PC-9 (cell line): ENCODE data around the gene SETX. TPM values are rescaled to one million over a fixed set of nuclear protein-coding genes. Genes with fewer than 3 reads are reported as not detected.

ENCODE experiments used
- BruUV-seq: library from RNA; stranded (reverse); fragments of 400-500 nt; replicated peaks from 2 replicates; lab custom pipeline; 2021; lab: Mats Ljungman, UMichigan
- CTCF ChIA-PET: fragments of 300-600 bp; sonication (Branson Sonifier 250); formaldehyde crosslinking; loops from one replicate; lab custom pipeline; 2022; ENCODE audit warnings: antibody characterized with exemption; lab: Charles Lee
- POLR2A ChIA-PET: fragments of 300-600 bp; sonication (Branson Sonifier 250); formaldehyde crosslinking; loops from one replicate; lab custom pipeline; 2022; ENCODE audit warnings: antibody characterized with exemption; ENCODE audit not compliant: unreplicated experiment; lab: Charles Lee
- DNase-seq, 2 experiments: peaks; one replicate each; pipeline versions ENCODE4 v3.0.0 to v3.0.0-alpha.2; 2015 to 2022; ENCODE audit warnings: mixed read lengths in 1 of 2
- H2AFZ ChIP-seq: fragments of 200-600 bp; sonication (generic); 2 replicates; pipeline ENCODE4 v1.8.1; 2017; ENCODE audit warnings: antibody characterized with exemption
- H3F3A ChIP-seq: fragments of 200-600 bp; sonication (generic); 2 replicates; pipeline ENCODE4 v1.8.1; 2017; ENCODE audit warnings: antibody characterized with exemption, mild to moderate bottlenecking, low read depth; ENCODE audit not compliant: insufficient read depth
- H3K27ac ChIP-seq: fragments of 200-600 bp; sonication (generic); 2 replicates; pipeline ENCODE4 v1.6.1; 2016; ENCODE audit warnings: mixed run types
- H3K27me3 ChIP-seq: fragments of 200-600 bp; sonication (generic); 2 replicates; pipeline ENCODE4 v1.6.1; 2016; ENCODE audit warnings: low read depth, mixed run types; ENCODE audit not compliant: insufficient read depth
- H3K36me3 ChIP-seq: fragments of 200-600 bp; sonication (generic); 2 replicates; pipeline ENCODE4 v1.6.1; 2016; ENCODE audit warnings: low read depth, mixed run types
- H3K4me1 ChIP-seq: fragments of 200-600 bp; sonication (generic); replicated peaks from 2 replicates; pipeline ENCODE4 v1.6.1; 2016; ENCODE audit warnings: mixed run types; ENCODE audit not compliant: insufficient read depth
- H3K4me2 ChIP-seq: fragments of 200-600 bp; sonication (generic); 2 replicates; pipeline ENCODE4 v1.6.1; 2017; ENCODE audit warnings: mixed run types
- H3K4me3 ChIP-seq: fragments of 200-600 bp; sonication (generic); 2 replicates; pipeline ENCODE4 v1.6.1; 2016; ENCODE audit warnings: mixed run types
- H3K79me2 ChIP-seq: fragments of 200-600 bp; sonication (generic); 2 replicates; pipeline ENCODE4 v1.6.1; 2017; ENCODE audit warnings: low read depth, mixed run types
- H3K9me2 ChIP-seq: fragments of 200-600 bp; sonication (generic); 2 replicates; pipeline ENCODE4 v1.8.1; 2017; ENCODE audit warnings: mild to moderate bottlenecking; ENCODE audit not compliant: insufficient read depth
- H3K9me3 ChIP-seq: fragments of 200-600 bp; sonication (generic); 2 replicates; pipeline ENCODE4 v1.8.1; 2016; ENCODE audit warnings: low read depth; ENCODE audit not compliant: insufficient read depth
- H4K20me1 ChIP-seq: fragments of 200-600 bp; sonication (generic); 2 replicates; pipeline ENCODE4 v1.8.1; 2017; ENCODE audit not compliant: insufficient read depth
- EZH2 ChIP-seq: fragments of 200-600 bp; sonication (generic); IDR thresholded peaks from 2 replicates; pipeline ENCODE4 v1.8.0; 2017; ENCODE audit warnings: antibody characterized with exemption, low read depth
- intact Hi-C: fragments of 100-400 bp; cut with micrococcal nuclease; formaldehyde crosslinking; loops from one replicate; pipeline ENCODE4 v1.10.0; 2022; ENCODE audit not compliant: unreplicated experiment
- total RNA-seq: library from RNA; stranded (reverse); gene quantifications from 2 replicates; pipeline ENCODE4 v1.2.3, GENCODE V29; 2021
- TF ChIP-seq, protein P1 (sequence below): fragments of 200-600 bp; sonication (generic); conservative IDR thresholded peaks from 2 replicates; pipeline ENCODE4 v1.6.1; 2017; ENCODE audit warnings: mixed run types, antibody characterized with exemption, mild to moderate bottlenecking, moderate library complexity

SETX gene
- total RNA-seq, 1 experiment from 2014 or later = 23.5 TPM

DNA sequence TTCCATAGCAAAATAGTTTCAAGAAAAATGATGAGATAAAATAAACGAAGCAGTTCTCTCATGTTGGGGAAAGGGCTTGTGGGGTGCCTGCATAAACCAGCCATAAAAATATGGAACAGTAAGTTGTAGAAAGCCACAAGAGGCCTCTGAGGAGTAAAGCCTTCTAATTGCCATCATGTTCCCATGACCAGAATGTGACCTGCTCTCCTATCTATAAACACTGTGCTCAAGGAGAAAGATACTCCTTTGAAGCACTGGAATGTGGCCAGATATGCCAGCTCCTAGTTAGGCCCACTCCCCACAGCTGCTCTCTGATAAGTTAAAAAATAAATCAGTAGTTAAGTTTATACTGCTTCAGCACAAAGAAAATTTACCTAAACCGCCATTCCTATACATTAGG, 65.8 kb downstream of the SETX start:
- no peak overlapping the region for H3K4me2 ChIP-seq

DNA sequence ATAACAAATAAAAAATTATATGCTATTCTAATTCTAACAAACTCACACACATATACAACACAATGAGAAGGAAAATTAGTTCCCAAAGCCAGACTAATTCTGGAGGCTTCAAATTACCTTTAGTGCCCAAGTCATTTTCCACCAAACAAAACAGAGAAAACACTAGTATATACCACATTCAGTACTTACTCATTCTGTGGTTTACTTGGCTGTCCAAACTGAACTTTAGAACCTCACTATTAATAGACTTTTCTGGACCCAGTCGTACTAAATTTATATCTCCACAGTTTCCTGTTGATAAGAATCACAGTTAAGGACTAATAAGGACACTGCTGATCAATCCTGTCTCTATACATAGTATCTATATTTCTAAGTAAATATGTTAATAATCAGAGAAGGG, 66.4 kb downstream of the SETX start:
- no peak overlapping the region for H3K4me3 ChIP-seq
- H3K9me2 ChIP-seq = no peaks in the 10 kb centered on the region
- peaks cover 16% of the 10 kb centered on the region; the same call in 1 of the 2 replicates for H3K36me3 ChIP-seq
- H2AFZ ChIP-seq = no peak overlapping the region
- H3K27me3 ChIP-seq = no peaks in the 10 kb centered on the region
- intact Hi-C loops = no loop called here
- DNase-seq = no peak
- H3K27ac ChIP-seq = no peak overlapping the region
- no peak for TF ChIP-seq EZH2
- TF ChIP-seq, protein P1, sequence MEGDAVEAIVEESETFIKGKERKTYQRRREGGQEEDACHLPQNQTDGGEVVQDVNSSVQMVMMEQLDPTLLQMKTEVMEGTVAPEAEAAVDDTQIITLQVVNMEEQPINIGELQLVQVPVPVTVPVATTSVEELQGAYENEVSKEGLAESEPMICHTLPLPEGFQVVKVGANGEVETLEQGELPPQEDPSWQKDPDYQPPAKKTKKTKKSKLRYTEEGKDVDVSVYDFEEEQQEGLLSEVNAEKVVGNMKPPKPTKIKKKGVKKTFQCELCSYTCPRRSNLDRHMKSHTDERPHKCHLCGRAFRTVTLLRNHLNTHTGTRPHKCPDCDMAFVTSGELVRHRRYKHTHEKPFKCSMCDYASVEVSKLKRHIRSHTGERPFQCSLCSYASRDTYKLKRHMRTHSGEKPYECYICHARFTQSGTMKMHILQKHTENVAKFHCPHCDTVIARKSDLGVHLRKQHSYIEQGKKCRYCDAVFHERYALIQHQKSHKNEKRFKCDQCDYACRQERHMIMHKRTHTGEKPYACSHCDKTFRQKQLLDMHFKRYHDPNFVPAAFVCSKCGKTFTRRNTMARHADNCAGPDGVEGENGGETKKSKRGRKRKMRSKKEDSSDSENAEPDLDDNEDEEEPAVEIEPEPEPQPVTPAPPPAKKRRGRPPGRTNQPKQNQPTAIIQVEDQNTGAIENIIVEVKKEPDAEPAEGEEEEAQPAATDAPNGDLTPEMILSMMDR = no peak
- no peaks in the 10 kb centered on the region for H3K9me3 ChIP-seq
- no peak overlapping the region for H3K4me2 ChIP-seq
- CTCF ChIA-PET = no interaction called here
- no peaks in the 10 kb centered on the region for H3K79me2 ChIP-seq
- 0 out of 2 replicates have a peak, but pooled peaks cover 4% of the 10 kb centered on the region for H3F3A ChIP-seq
- 0 out of 2 replicates have a peak, but pooled peaks cover 3% of the 10 kb centered on the region for H4K20me1 ChIP-seq
- POLR2A ChIA-PET = no interaction called here
- BruUV-seq = no TSS peak
- no peaks in the 10 kb centered on the region for H3K4me1 ChIP-seq

More for the DNA sequence above, 65.8 kb downstream of the SETX start:
- Histone ChIP-seq H3K27ac (no peak overlapping the region), H3K9me2 (no peaks in the 10 kb centered on the region), H3K9me3 (no peaks in the 10 kb centered on the region), H3K27me3 (no peaks in the 10 kb centered on the region), H4K20me1 (0 out of 2 replicates have a peak, but pooled peaks cover 3% of the 10 kb centered on the region), H3K4me3 (no peak overlapping the region), H3F3A (0 out of 2 replicates have a peak, but pooled peaks cover 4% of the 10 kb centered on the region), H2AFZ (no peak overlapping the region), H3K36me3 (peaks cover 16% of the 10 kb centered on the region; the same call in 1 of the 2 replicates), H3K79me2 (no peaks in the 10 kb centered on the region), H3K4me1 (no peaks in the 10 kb centered on the region)
- TF ChIP-seq, protein P1 = no peak
- TF ChIP-seq EZH2 = no peak
- BruUV-seq = no TSS peak
- no peak for DNase-seq
- CTCF ChIA-PET = no interaction called here
- POLR2A ChIA-PET = no interaction called here
- intact Hi-C loops = no loop called here

DNA sequence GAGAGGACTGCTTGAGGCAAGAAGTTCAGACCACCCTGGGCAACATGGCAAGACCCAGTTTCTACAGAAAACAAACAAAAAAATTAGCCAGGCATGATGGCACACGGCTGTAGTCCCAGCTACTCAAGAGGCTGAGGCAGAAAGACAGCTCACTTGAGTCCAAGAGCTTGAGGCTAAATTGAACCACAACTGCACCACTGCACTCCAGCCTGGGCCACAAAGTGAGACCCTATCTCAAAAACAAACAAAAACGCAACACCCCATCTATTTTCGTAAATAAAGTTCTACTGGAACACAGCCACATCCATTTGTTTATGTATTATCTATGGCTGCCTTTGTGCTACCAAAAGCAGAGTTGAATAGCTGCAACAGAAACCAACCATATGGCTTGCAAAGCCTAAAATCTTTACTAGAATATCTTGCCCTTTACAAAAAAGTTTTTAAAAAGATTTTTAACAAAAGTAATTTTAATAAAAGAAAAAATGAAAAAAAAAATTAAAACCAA, 67.5 kb downstream of the SETX start:
- intact Hi-C loops = no loop called here
- no TSS peak for BruUV-seq
- H3K4me1 ChIP-seq = no peaks in the 10 kb centered on the region
- ChIA-PET CTCF (interaction anchor here (0.6 kb wide), 1 partner anchor 21 kb away, joined by 3 read pairs; no protein-coding TSS in a partner anchor), POLR2A (no interaction called here)
- no peak for DNase-seq
- no peaks in the 10 kb centered on the region for H3K79me2 ChIP-seq
- H3F3A ChIP-seq = 0 out of 2 replicates have a peak, but pooled peaks cover 4% of the 10 kb centered on the region
- H3K4me2 ChIP-seq = no peak overlapping the region
- no peak overlapping the region for H3K4me3 ChIP-seq
- H3K9me3 ChIP-seq = no peaks in the 10 kb centered on the region
- no peak for TF ChIP-seq EZH2
- TF ChIP-seq, protein P1 = no peak
- no peaks in the 10 kb centered on the region for H4K20me1 ChIP-seq
- peaks cover 21% of the 10 kb centered on the region; the same call in 1 of the 2 replicates for H3K36me3 ChIP-seq
- H3K27me3 ChIP-seq = no peaks in the 10 kb centered on the region
- no peaks in the 10 kb centered on the region for H3K9me2 ChIP-seq
- H3K27ac ChIP-seq = no peak overlapping the region
- no peak overlapping the region for H2AFZ ChIP-seq
